IgD-negative memory B cell (primary cell): ENCODE measurements around the gene CHST8. TPM values are rescaled to one million over a fixed set of nuclear protein-coding genes. Genes with fewer than 3 reads are reported as not detected.
"Not testable (repeated sequence)": the region's sequence is repeated elsewhere in the genome, so short reads cannot be mapped to it uniquely, and the experiment has no call there.

Source experiments
- H3K27ac Mint-ChIP-seq, 3 donors: one replicate each; pipeline ENCODE4 v1.8.0; 2020 to 2022; ENCODE audit warnings: mild to moderate bottlenecking in 3 of 3, mixed read lengths in 3 of 3, moderate library complexity in 1 of 3
- H3K27me3 Mint-ChIP-seq: one replicate; pipeline ENCODE4 v1.8.0; 2021; ENCODE audit warnings: mixed read lengths
- H3K36me3 Mint-ChIP-seq: one replicate; pipeline ENCODE4 v1.8.0; 2020; ENCODE audit warnings: mild to moderate bottlenecking, mixed read lengths
- H3K4me1 Mint-ChIP-seq, 3 donors: one replicate each; pipeline ENCODE4 v1.8.0; 2020 to 2022; ENCODE audit warnings: mixed read lengths in 3 of 3, mild to moderate bottlenecking in 1 of 3
- H3K4me3 Mint-ChIP-seq, 4 donors: one replicate each; pipeline ENCODE4 v1.8.0; 2020 to 2022; ENCODE audit warnings: mild to moderate bottlenecking in 4 of 4, mixed read lengths in 4 of 4, moderate library complexity in 3 of 4
- H3K9me3 Mint-ChIP-seq, 3 donors: one replicate each; pipeline ENCODE4 v1.8.0; 2020 to 2021; ENCODE audit warnings: mixed read lengths in 3 of 3, mild to moderate bottlenecking in 1 of 3
- polyA plus RNA-seq: library from polyadenylated mRNA; unstranded; fragments of 300-500 nt; fragmentation: Illumina TruSeq; gene quantifications from one replicate; pipeline ENCODE4 v1.2.3, GENCODE V29; 2021

The CHST8 gene
- polyA plus RNA-seq, 1 donor from 2014 or later = not detected

GRCh38 chr19:33695547-33695946 is 73.8 kb downstream of the CHST8 start:
- H3K27me3 Mint-ChIP-seq, H3K4me1 Mint-ChIP-seq, H3K27ac Mint-ChIP-seq, H3K36me3 Mint-ChIP-seq, H3K4me3 Mint-ChIP-seq, H3K9me3 Mint-ChIP-seq: not testable (repeated sequence)

DNA sequence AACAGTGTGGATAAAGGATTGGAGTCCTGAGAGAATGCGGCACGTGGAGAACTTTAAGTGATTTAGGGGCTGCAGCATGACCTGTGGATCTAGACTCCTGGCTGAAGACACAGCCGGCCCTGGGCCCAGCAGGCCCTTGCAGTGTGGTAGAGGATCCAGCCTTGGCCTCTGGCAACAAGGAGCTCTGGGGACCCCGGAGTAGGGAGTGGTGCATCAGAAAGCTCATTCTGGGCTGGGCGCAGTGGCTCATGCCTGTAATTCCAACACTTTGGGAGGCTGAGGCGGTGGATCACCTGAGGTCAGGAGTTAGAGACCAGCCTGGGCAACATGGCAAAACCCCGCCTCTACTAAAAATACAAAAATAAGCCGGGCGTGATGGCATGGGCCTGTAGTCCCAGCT is 76.0 kb downstream of the CHST8 start:
- Mint-ChIP-seq H3K36me3 (peaks cover 1% of the 10 kb centered on the region), H3K27ac (no peak overlapping the region), H3K9me3 (peaks cover 0 to 2% (median 0%) of the 10 kb centered on the region in 3 donors), H3K27me3 (peaks cover 2% of the 10 kb centered on the region), H3K4me3 (no peak overlapping the region), H3K4me1 (peaks cover 0 to 1% (median 0%) of the 10 kb centered on the region in 3 donors)

- Mint-ChIP-seq H3K27ac (no peak overlapping the region), H3K27me3 (peaks cover 2% of the 10 kb centered on the region), H3K4me3 (no peak overlapping the region), H3K4me1 (peaks cover 0 to 1% (median 0%) of the 10 kb centered on the region in 3 donors), H3K9me3 (peaks cover 0 to 2% (median 0%) of the 10 kb centered on the region in 3 donors), H3K36me3 (peaks cover 1% of the 10 kb centered on the region)
Observed at GRCh38 chr19:33698576-33699435, 77.1 kb downstream of the CHST8 start.

GRCh38 chr19:33699754-33700407 is 78.1 kb downstream of the CHST8 start:
- H3K4me1 Mint-ChIP-seq = peaks cover 0 to 1% (median 0%) of the 10 kb centered on the region in 3 donors
- peaks cover 0 to 2% (median 0%) of the 10 kb centered on the region in 3 donors for H3K9me3 Mint-ChIP-seq
- peaks cover 2% of the 10 kb centered on the region for H3K27me3 Mint-ChIP-seq
- H3K4me3 Mint-ChIP-seq = no peak overlapping the region
- peaks cover 1% of the 10 kb centered on the region for H3K36me3 Mint-ChIP-seq
- H3K27ac Mint-ChIP-seq = no peak overlapping the region

GRCh38 chr19:33700408-33701013 is 78.8 kb downstream of the CHST8 start:
- H3K27me3 Mint-ChIP-seq = peaks cover 2% of the 10 kb centered on the region
- H3K4me1 Mint-ChIP-seq = peaks cover 0 to 1% (median 0%) of the 10 kb centered on the region in 3 donors
- H3K36me3 Mint-ChIP-seq = peaks cover 1% of the 10 kb centered on the region
- H3K27ac Mint-ChIP-seq = no peak overlapping the region
- H3K4me3 Mint-ChIP-seq = no peak overlapping the region
- H3K9me3 Mint-ChIP-seq = peaks cover 0 to 2% (median 0%) of the 10 kb centered on the region in 3 donors

DNA sequence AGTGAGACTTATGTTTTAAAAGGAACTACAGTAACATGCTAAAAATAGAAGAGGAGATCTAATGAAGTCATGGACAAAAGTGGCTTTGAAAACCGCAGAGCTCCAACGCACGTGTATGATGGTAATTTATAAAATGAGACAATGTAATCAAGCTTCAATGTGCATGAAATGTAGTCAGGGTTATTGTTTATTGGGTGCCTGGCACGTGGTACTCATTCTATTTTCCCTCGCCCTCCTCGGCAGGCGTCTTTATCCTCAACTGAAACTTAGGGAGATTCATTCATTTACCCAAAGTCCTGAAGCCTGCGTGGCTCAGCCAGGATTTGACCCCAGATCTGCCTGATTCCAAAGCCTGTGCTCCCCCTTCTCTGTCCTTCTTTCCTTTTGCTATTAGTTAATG is 79.8 kb downstream of the CHST8 start:
- H3K27me3 Mint-ChIP-seq = peaks cover 2% of the 10 kb centered on the region

DNA sequence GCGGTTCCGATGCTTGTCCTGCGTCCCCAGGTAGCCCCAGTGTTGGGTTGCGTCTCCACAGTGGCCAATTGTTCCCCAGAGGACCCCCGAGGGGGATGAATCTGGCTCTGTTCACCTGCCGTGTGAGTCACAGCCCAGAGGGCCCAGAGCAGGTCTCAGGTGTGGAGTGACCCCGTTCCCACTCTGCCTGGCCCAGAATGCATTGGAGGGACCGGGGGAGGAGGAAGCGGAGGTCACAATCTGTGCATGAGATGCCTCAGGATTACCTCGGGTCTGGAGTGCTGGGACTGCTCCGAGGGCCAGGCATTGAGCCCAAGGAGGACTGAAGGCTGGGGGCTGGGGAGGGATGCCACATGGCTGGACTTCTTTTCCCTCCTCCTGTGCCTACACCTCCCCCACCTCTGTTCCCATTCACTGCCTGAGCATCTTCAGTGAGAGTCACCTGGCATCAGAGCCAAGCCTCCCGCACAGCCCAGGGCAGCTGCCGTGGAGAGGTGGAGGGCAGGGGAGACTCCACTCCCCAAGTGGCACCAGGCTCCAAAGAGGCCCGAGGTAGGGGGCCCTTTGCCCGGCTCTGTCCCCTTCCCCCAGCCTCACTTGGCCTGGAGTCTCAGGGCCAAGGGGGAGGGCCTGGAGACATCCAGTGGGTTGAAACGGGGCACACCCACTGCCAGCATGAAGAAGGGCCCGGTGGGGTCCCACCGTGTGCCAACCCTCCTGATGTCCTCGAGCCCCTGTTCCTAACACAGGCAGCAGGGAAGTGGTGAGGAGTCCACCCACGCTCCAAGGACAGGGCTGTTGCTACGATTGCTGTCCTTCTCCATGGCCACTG is 81.1 kb downstream of the CHST8 start:
- H3K9me3 Mint-ChIP-seq = peaks cover 0 to 2% (median 0%) of the 10 kb centered on the region in 3 donors
- peaks cover 2% of the 10 kb centered on the region for H3K27me3 Mint-ChIP-seq
- peaks cover 0 to 1% (median 0%) of the 10 kb centered on the region in 3 donors for H3K4me1 Mint-ChIP-seq
- peaks cover 1% of the 10 kb centered on the region for H3K36me3 Mint-ChIP-seq
- no peak overlapping the region for H3K27ac Mint-ChIP-seq
- no peak overlapping the region for H3K4me3 Mint-ChIP-seq

More for the DNA sequence above, 79.8 kb downstream of the CHST8 start:
- Mint-ChIP-seq H3K4me1 (peaks cover 0 to 1% (median 0%) of the 10 kb centered on the region in 3 donors), H3K4me3 (no peak overlapping the region), H3K9me3 (peaks cover 0 to 2% (median 0%) of the 10 kb centered on the region in 3 donors), H3K27ac (peak overlapping the region in 1 of 3 donors; percentile 71), H3K36me3 (peaks cover 1% of the 10 kb centered on the region)

GRCh38 chr19:33703438-33703750 is 81.6 kb downstream of the CHST8 start:
- H3K4me1 Mint-ChIP-seq = no peaks in the 10 kb centered on the region
- no peak overlapping the region for H3K4me3 Mint-ChIP-seq
- H3K36me3 Mint-ChIP-seq = peaks cover 1% of the 10 kb centered on the region
- no peak overlapping the region for H3K27ac Mint-ChIP-seq
- H3K9me3 Mint-ChIP-seq = peaks cover 0 to 6% (median 3%) of the 10 kb centered on the region in 3 donors
- H3K27me3 Mint-ChIP-seq = peaks cover 2% of the 10 kb centered on the region

- peaks cover 0 to 6% (median 5%) of the 10 kb centered on the region in 3 donors for H3K9me3 Mint-ChIP-seq
- peaks cover 1% of the 10 kb centered on the region for H3K36me3 Mint-ChIP-seq
- H3K4me1 Mint-ChIP-seq = no peaks in the 10 kb centered on the region
- peaks cover 2% of the 10 kb centered on the region for H3K27me3 Mint-ChIP-seq
- no peak overlapping the region for H3K4me3 Mint-ChIP-seq
- no peak overlapping the region for H3K27ac Mint-ChIP-seq
Observed at GRCh38 chr19:33703821-33704220, 82.1 kb downstream of the CHST8 start.

DNA sequence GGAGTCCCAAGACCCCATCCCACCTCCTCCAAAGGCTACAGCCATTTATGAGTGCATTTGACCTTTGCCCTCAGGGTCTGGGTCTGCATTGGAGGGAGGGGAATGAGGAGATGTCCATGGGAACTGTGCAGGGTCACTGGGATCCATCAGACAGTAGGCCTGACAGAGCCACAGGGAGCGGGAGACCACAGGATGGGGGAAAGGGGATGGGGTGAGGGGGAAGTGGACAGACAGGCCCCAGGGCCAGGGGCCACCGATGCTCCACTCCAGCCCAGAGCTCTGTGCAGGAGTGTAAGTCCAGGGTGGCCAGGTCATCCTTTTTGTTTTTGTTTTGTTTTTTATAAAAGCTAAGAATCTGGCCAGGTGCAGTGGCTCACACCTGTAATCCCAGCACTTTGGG is 82.5 kb downstream of the CHST8 start:
- peaks cover 2% of the 10 kb centered on the region for H3K27me3 Mint-ChIP-seq
- H3K27ac Mint-ChIP-seq = no peak overlapping the region
- H3K36me3 Mint-ChIP-seq = peaks cover 1% of the 10 kb centered on the region
- H3K4me3 Mint-ChIP-seq = no peak overlapping the region
- H3K4me1 Mint-ChIP-seq = no peaks in the 10 kb centered on the region
- H3K9me3 Mint-ChIP-seq = peaks cover 0 to 6% (median 5%) of the 10 kb centered on the region in 3 donors

DNA sequence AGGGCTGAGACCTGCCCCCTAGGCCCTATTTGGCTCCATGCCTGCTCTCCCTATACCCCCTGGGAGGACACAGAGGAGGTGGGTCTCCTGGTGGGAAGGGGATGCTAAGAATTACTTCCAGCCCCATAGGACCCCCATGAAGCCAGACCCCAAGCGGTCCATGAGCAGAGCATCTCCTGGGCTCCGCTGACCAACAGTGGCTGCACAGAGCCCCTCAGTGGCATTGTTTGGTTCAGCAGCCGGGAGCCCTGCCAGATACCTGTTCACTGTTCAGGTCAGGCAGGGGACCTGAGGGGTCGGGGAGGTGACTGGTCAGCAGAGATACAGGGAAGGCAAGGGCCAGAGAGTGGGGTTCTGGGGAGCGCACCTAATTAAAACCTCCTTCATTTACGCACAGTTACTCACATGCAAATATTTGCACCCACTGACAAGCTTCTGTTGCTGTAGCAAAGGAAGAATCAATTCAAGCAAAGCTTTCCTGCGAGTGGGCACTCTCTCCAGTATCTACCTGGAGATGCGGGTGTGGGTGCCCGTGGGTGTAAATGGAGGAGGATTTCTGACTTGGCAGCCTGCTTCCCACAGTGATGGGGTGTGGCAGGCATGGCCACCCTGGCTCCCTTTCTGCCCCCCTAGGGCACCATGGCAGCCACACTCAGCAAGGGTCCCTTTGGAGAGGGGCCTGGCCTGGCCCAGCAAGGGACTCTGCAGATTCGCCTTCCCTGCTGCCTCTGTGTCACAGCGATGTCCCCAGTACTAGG is 83.5 kb downstream of the CHST8 start:
- H3K9me3 Mint-ChIP-seq = peaks cover 0 to 10% (median 7%) of the 10 kb centered on the region in 3 donors
- no peaks in the 10 kb centered on the region for H3K4me1 Mint-ChIP-seq
- no peak overlapping the region for H3K4me3 Mint-ChIP-seq
- H3K27ac Mint-ChIP-seq = no peak overlapping the region
- H3K27me3 Mint-ChIP-seq = peaks cover 1% of the 10 kb centered on the region
- H3K36me3 Mint-ChIP-seq = peaks cover 1% of the 10 kb centered on the region

GRCh38 chr19:33705860-33706259 is 84.1 kb downstream of the CHST8 start:
- H3K36me3 Mint-ChIP-seq = peaks cover 1% of the 10 kb centered on the region
- no peak overlapping the region for H3K27ac Mint-ChIP-seq
- H3K4me3 Mint-ChIP-seq = no peak overlapping the region
- H3K9me3 Mint-ChIP-seq = peaks cover 0 to 11% (median 7%) of the 10 kb centered on the region in 3 donors
- peaks cover 1% of the 10 kb centered on the region for H3K27me3 Mint-ChIP-seq
- H3K4me1 Mint-ChIP-seq = no peaks in the 10 kb centered on the region

GRCh38 chr19:33706631-33707030 is 84.9 kb downstream of the CHST8 start:
- Mint-ChIP-seq H3K4me3 (no peak overlapping the region), H3K27ac (no peak overlapping the region), H3K36me3 (peaks cover 1% of the 10 kb centered on the region), H3K9me3 (peaks cover 0 to 11% (median 7%) of the 10 kb centered on the region in 3 donors), H3K4me1 (no peaks in the 10 kb centered on the region), H3K27me3 (peaks cover 1% of the 10 kb centered on the region)

DNA sequence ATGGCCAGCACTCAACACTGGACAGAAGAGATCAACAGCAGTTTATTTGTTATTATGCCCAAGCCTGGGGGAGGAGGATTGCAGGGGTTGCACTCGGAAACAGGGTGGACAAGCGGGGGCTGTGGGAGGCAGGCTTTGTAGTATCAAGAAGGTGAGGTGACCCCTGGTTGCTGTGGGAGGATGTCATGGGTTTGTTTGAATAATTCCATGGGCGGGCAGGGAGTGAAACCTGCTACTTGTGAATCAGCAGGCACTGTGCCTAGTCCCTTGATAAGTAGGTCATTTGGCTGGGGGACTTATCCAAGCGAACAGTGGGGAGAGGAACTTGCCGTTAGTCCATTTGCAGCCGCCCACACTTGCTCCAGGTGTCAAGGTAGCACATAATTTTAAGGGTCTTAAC is 90.5 kb downstream of the CHST8 start:
- H3K9me3 Mint-ChIP-seq = peaks cover 8 to 21% (median 13%) of the 10 kb centered on the region in 3 donors
- H3K36me3 Mint-ChIP-seq = no peaks in the 10 kb centered on the region
- peaks cover 0 to 2% (median 0%) of the 10 kb centered on the region in 3 donors for H3K4me1 Mint-ChIP-seq
- no peak overlapping the region for H3K4me3 Mint-ChIP-seq
- peaks cover 5% of the 10 kb centered on the region for H3K27me3 Mint-ChIP-seq
- H3K27ac Mint-ChIP-seq = no peak overlapping the region
